Tracheal epithelial cell (primary cell): ENCODE results near the gene UGT1A9. TPM values are rescaled to one million over a fixed set of nuclear protein-coding genes. Genes with fewer than 3 reads are reported as not detected.

ENCODE experiments used
- total RNA-seq: library from RNA; depleted of rRNA; stranded (reverse); fragments of >200 nt; gene quantifications from 2 replicates; pipeline ENCODE4 v1.2.1, GENCODE V29; 2014

UGT1A9 gene
- 21.4 TPM in 1 of 2 replicates, not detected in the other for total RNA-seq

DNA sequence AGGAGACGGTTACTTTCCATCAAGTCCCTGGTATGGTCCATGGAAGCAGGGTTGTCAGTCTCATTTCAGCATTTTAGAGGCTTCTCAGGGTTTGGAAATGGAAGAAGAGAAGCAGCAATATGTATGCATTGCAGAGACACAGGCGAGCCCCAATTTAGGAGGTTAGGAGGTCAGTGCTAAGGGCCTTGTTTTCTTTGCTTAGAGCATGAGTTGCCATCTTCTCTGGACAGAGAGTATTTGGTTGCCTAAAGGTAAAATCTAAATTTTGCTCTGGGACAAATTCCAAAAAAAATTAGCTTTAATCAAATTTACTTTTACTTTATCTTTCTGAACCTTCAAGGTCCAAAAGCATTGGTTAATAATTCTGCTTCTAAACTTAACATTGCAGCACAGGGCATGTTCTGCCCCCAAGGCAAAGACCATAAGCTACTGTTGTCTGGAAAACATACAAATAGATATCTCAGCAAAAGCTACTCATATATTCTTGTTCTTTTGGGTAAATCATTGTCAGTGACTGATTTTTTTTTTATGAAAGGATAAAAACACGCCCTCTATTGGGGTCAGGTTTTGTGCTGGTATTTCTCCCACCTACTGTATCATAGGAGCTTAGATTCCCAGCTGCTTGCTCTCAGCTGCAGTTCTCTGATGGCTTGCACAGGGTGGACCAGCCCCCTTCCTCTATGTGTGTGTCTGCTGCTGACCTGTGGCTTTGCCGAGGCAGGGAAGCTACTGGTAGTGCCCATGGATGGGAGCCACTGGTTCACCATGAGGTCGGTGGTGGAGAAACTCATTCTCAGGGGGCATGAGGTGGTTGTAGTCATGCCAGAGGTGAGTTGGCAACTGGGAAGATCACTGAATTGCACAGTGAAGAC lies at the start of gene UGT1A9:
Gene UGT1A9, plus strand, starts transcription at position 609 of the 872 bp plus-strand sequence. Its CDS starts 37 bp downstream, at position 646.

GRCh38 chr2:233636306-233636705 lies 35.4 kb upstream of the UGT1A9 start, which contains the start of gene UGT1A10:
Gene UGT1A10, plus strand, starts transcription at chr2:233636448. Its CDS starts 75 bp downstream, at chr2:233636523.

GRCh38 chr2:233681521-233682099 lies 9.9 kb downstream of the UGT1A9 start, which contains the start of gene UGT1A7:
Gene UGT1A7, plus strand, starts transcription at chr2:233681901. Its CDS starts 37 bp downstream, at chr2:233681938.

DNA sequence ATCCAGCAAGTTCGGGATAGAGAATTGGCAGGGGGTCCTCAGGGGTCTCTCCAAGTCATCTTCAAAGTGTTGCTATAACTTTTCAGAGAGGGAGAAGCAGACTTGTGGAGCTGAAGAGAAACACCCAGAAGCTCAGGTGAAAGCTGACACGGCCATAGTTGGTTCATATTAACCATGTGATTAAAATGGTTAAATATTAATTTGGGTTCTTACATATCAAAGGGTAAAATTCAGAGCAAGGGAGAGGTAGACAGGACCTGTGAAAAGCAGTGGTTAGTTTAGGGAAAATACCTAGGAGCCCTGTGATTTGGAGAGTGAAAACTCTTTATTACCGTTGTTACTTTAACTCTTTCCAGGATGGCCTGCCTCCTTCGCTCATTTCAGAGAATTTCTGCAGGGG lies 20.9 kb downstream of the UGT1A9 start, which contains the start of gene UGT1A6:
Gene UGT1A6, plus strand, starts transcription at position 243 of the 400 bp plus-strand sequence. Its CDS starts 115 bp downstream, at position 358.

DNA sequence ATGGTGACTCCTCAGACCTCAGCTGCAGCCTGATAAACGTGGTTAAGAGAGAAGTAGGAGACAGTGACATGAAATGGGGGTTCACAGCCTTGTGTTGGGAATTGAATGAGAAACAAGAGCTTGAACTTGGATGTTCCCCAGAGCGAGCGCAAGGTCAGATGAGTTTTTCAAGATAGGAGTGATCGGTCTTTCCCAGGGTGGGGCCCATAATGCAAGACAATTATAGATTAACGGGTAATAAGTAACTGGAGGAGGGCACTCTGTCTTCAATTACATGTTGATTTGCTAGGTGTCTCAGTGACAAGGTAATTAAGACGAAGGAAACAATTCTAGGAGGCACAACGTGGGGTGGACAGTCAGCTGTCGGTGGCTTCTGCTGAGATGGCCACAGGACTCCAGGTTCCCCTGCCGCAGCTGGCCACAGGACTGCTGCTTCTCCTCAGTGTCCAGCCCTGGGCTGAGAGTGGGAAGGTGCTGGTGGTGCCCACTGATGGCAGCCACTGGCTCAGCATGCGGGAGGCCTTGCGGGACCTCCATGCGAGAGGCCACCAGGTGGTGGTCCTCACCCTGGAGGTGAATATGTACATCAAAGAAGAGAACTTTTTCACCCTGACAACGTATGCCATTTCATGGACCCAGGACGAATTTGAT lies 41.0 kb downstream of the UGT1A9 start, which contains the start of gene UGT1A5:
Gene UGT1A5, plus strand, starts transcription at position 297 of the 651 bp plus-strand sequence. Its CDS starts 85 bp downstream, at position 382.

GRCh38 chr2:233718552-233718951 lies 46.9 kb downstream of the UGT1A9 start, which contains the start of gene UGT1A4:
Gene UGT1A4, plus strand, starts transcription at chr2:233718736. Its CDS starts 85 bp downstream, at chr2:233718821.

DNA sequence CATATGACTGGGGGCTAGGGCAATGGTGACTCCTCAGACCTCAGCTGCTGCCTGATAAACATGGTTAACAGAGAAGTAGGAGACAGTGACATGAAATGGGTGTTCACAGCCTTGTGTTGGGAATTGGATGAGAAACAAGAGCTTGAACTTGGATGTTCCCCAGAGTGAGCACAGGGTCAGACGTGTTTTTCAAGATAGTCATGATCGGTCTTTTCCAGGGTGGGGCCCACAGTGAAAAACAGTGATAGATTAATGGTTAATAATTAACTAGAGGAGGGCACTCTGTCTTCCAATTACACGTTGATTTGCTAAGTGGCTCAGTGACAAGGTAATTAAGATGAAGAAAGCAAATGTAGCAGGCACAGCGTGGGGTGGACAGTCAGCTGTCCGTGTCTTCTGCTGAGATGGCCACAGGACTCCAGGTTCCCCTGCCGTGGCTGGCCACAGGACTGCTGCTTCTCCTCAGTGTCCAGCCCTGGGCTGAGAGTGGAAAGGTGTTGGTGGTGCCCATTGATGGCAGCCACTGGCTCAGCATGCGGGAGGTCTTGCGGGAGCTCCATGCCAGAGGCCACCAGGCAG lies 57.1 kb downstream of the UGT1A9 start, which contains the start of gene UGT1A3:
Gene UGT1A3, plus strand, starts transcription at position 320 of the 579 bp plus-strand sequence. Its CDS starts 85 bp downstream, at position 405.

GRCh38 chr2:233760043-233760442 lies 88.3 kb downstream of the UGT1A9 start, which contains the start of gene UGT1A1:
Gene UGT1A1, plus strand, starts transcription at chr2:233760270. Its CDS starts 18 bp downstream, at chr2:233760288.

DNA sequence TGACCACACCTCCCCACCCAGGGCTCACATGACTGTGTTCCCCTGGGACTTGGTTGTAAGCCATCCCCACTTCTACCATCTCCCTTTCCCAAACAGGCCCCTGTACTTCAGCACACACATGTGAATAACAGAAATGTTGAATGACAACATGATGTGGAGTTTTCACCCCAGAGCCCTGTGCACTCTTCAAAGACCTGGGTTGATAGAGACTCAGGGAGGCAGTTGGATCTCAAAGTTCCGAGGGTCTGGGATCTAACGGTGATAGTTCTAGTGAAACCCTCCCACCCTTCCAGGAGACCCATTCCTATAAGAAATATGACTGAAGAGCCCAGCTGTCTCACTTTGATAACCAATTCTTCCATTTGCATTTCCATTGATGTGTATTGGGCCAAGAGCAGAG lies 106.3 kb downstream of the UGT1A9 start, which contains the start of gene MROH2A:
Gene MROH2A, plus strand, starts transcription at position 301 of the 400 bp plus-strand sequence. CDS start 1,029 bp downstream, outside the sequence.

Other genes with a start within 250 kb of the UGT1A9 start
- 17.6 and 23.9 TPM in 2 replicates for gene USP40, start 105.1 kb upstream of the UGT1A9 start, total RNA-seq
- gene UGT1A8, start 54.3 kb upstream of the UGT1A9 start, total RNA-seq: under 0.01 and 0.43 TPM in 2 replicates
- gene UGT1A10, start 35.5 kb upstream of the UGT1A9 start, total RNA-seq: not detected in 2 replicates
- gene UGT1A7, start 10.0 kb downstream of the UGT1A9 start, total RNA-seq: 1.4 and 1.5 TPM in 2 replicates
- gene UGT1A6, start 21.0 kb downstream of the UGT1A9 start, total RNA-seq: 23.2 and 60.5 TPM in 2 replicates
- 0.24 TPM in 1 of 2 replicates, not detected in the other for gene UGT1A5, start 41.0 kb downstream of the UGT1A9 start, total RNA-seq
- gene UGT1A4, start 46.8 kb downstream of the UGT1A9 start, total RNA-seq: 0.24 and 1.3 TPM in 2 replicates
- 0.24 TPM in 1 of 2 replicates, not detected in the other for gene UGT1A3, start 57.1 kb downstream of the UGT1A9 start, total RNA-seq
- 0.48 and 1.1 TPM in 2 replicates for gene UGT1A1, start 88.4 kb downstream of the UGT1A9 start, total RNA-seq
- gene MROH2A, start 106.4 kb downstream of the UGT1A9 start, total RNA-seq: not detected in 2 replicates
- gene HJURP, start 182.6 kb downstream of the UGT1A9 start, total RNA-seq: 0.85 and 2.2 TPM in 2 replicates
- 0.96 TPM in 1 of 2 replicates, not detected in the other for gene TRPM8, start 245.5 kb downstream of the UGT1A9 start, total RNA-seq